ENCODE results near the gene TUBB6.
A peak's percentile ranks its signal among the peaks of the same experiment; 100 is the strongest.

The TUBB6 gene

GRCh38 chr18:12366784-12367183, 58.7 kb downstream of the TUBB6 start:
- H3K27ac ChIP-seq: no peak overlapping the region
- TF ChIP-seq, protein P1, sequence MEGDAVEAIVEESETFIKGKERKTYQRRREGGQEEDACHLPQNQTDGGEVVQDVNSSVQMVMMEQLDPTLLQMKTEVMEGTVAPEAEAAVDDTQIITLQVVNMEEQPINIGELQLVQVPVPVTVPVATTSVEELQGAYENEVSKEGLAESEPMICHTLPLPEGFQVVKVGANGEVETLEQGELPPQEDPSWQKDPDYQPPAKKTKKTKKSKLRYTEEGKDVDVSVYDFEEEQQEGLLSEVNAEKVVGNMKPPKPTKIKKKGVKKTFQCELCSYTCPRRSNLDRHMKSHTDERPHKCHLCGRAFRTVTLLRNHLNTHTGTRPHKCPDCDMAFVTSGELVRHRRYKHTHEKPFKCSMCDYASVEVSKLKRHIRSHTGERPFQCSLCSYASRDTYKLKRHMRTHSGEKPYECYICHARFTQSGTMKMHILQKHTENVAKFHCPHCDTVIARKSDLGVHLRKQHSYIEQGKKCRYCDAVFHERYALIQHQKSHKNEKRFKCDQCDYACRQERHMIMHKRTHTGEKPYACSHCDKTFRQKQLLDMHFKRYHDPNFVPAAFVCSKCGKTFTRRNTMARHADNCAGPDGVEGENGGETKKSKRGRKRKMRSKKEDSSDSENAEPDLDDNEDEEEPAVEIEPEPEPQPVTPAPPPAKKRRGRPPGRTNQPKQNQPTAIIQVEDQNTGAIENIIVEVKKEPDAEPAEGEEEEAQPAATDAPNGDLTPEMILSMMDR (conservative IDR thresholded peaks at IDR 0.05): no peak

- TF ChIP-seq, protein P1 (conservative IDR thresholded peaks at IDR 0.05): no peak
- no peak overlapping the region for H3K27ac ChIP-seq
These were observed 61.2 kb downstream of the TUBB6 start for GRCh38 chr18:12369211-12369610.

DNA sequence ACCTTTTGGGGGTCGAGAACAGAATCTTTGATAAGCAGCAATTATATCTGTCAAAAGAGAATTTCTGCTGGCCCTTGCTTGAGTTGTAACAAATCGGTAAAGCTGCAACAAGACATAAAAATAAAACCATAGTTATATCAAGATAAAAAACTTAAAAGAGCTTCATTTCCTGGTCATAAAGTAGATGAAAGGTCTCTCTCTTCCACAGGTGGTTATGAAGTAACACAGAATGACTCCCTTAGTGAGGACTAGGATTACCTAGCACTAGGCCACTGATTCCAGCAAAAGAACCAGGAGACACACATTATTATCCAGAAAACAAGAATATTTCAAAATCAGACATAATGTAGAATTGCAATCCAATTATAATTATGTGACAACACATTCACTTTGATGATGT, 63.5 kb downstream of the TUBB6 start:
- TF ChIP-seq, protein P1 (conservative IDR thresholded peaks at IDR 0.05): no peak
- H3K27ac ChIP-seq: no peak overlapping the region

- TF ChIP-seq, protein P1 (conservative IDR thresholded peaks at IDR 0.05): no peak
- no peak overlapping the region for H3K27ac ChIP-seq
These were observed 64.4 kb downstream of the TUBB6 start for GRCh38 chr18:12372406-12372805.

DNA sequence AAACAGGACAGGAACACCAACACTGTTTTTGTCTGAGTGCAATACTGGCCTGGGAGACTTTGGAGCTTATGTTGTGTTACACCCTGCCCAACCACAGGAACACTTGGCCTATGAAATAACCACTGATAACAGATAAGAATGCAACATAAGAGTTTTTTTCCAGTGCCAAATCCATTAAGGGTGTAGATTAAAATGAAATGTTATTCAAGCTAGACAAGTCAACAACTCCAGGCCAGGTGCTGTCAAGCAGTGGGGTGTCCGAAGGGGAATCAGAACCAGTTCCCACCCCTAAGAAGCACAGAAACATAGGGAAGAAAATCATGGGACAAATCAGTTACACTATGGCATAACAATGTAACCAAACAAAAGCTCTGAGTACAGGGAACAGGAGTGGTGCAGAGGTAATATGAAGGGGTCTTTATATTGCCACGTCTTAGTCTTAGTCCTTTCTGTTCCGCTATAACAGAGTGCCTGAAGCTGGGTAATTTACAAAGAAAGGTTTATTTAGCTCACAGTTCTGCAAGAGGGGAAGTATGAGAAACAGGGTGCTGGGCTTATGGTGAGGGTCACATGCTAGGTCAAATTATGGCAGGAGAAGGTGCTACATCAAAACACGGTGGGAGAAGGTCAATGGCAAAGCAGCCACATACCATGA, 65.2 kb downstream of the TUBB6 start:
- TF ChIP-seq, protein P1 (conservative IDR thresholded peaks at IDR 0.05): no peak
- H3K27ac ChIP-seq: peak overlapping the region; percentile 9; the same call in 1 of the 2 replicates

DNA sequence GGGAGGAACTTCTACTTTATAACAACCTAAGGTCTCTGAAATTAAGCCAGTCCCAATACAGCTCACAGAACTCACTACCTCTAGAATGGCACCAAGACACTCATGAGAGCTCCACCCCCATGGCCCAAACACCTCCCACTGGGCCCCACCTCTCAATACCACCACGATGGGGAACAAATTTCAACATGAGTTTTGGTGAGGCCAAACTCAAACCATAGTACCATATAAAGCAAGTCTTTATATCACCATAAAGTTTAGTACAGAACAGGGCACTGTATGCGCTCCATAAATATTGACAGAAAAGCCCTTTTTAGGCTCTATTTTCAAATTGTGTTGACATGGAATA, 65.7 kb downstream of the TUBB6 start:
- H3K27ac ChIP-seq: no peak overlapping the region
- TF ChIP-seq, protein P1 (conservative IDR thresholded peaks at IDR 0.05): no peak

GRCh38 chr18:12374401-12374800, 66.4 kb downstream of the TUBB6 start:
- TF ChIP-seq, protein P1 (conservative IDR thresholded peaks at IDR 0.05): no peak
- H3K27ac ChIP-seq: peak overlapping the region; percentile 98; the same call in 1 of the 2 replicates
